Measurements from ENCODE around the gene FOXM1.

The FOXM1 gene

GRCh38 chr12:2860170-2860569 is 16.8 kb downstream of the FOXM1 start:
- DNase-seq, result no peak
- TF ChIP-seq GATA1 (IDR thresholded peaks at IDR 0.05; ENCODE audit: low read depth, low read length) (no peak), POLR2A (IDR thresholded peaks at IDR 0.05; ENCODE audit: low read length) (no peak)

GRCh38 chr12:2858944-2859421 is 18.0 kb downstream of the FOXM1 start:
- DNase-seq, result no peak
- no peak for TF ChIP-seq GATA1 (IDR thresholded peaks at IDR 0.05; ENCODE audit: low read depth, low read length)

- DNase-seq, result no peak
- TF ChIP-seq POLR2A (IDR thresholded peaks at IDR 0.05; ENCODE audit: low read length) (no peak), GATA1 (IDR thresholded peaks at IDR 0.05; ENCODE audit: low read depth, low read length) (no peak)
These were observed 18.6 kb downstream of the FOXM1 start for GRCh38 chr12:2858334-2858733.

- TF ChIP-seq POLR2A (IDR thresholded peaks at IDR 0.05; ENCODE audit: low read length) (peak; percentile 28), GATA1 (IDR thresholded peaks at IDR 0.05; ENCODE audit: low read depth, low read length) (no peak)
- DNase-seq, result no peak
These were observed 19.4 kb downstream of the FOXM1 start for GRCh38 chr12:2857576-2857975.

- TF ChIP-seq POLR2A (IDR thresholded peaks at IDR 0.05; ENCODE audit: low read length) (no peak), GATA1 (IDR thresholded peaks at IDR 0.05; ENCODE audit: low read depth, low read length) (no peak)
- no peak for DNase-seq
These were observed 19.9 kb downstream of the FOXM1 start, which contains the start of gene TEX52 for GRCh38 chr12:2857021-2857431. TSS of gene TEX52 (minus strand) at chr12:2857039. CDS start at chr12:2857026, 13 bp downstream.

- TF ChIP-seq GATA1 (IDR thresholded peaks at IDR 0.05; ENCODE audit: low read depth, low read length) (no peak), POLR2A (IDR thresholded peaks at IDR 0.05; ENCODE audit: low read length) (no peak)
- peak in 1 of 2 experiments; percentile 24 for DNase-seq
These were observed 20.9 kb downstream of the FOXM1 start for GRCh38 chr12:2856051-2856450.

GRCh38 chr12:2855546-2855945 is 21.4 kb downstream of the FOXM1 start:
- no peak for TF ChIP-seq GATA1 (IDR thresholded peaks at IDR 0.05; ENCODE audit: low read depth, low read length)
- DNase-seq, result no peak

- DNase-seq, result no peak
- TF ChIP-seq POLR2A (IDR thresholded peaks at IDR 0.05; ENCODE audit: low read length) (no peak), GATA1 (IDR thresholded peaks at IDR 0.05; ENCODE audit: low read depth, low read length) (no peak)
These were observed 22.1 kb downstream of the FOXM1 start for GRCh38 chr12:2854669-2855453.

GRCh38 chr12:2853626-2854025 is 23.3 kb downstream of the FOXM1 start:
- TF ChIP-seq POLR2A (IDR thresholded peaks at IDR 0.05; ENCODE audit: low read length) (no peak), GATA1 (IDR thresholded peaks at IDR 0.05; ENCODE audit: low read depth, low read length) (no peak)
- peak; percentile 58 to 79 for DNase-seq

GRCh38 chr12:2851931-2852330 is 25.0 kb downstream of the FOXM1 start:
- DNase-seq, result no peak
- no peak for TF ChIP-seq POLR2A (IDR thresholded peaks at IDR 0.05; ENCODE audit: low read length)

GRCh38 chr12:2845280-2845679 is 31.7 kb downstream of the FOXM1 start:
- TF ChIP-seq GATA1 (IDR thresholded peaks at IDR 0.05; ENCODE audit: low read depth, low read length) (no peak), POLR2A (IDR thresholded peaks at IDR 0.05; ENCODE audit: low read length) (no peak)
- DNase-seq, result no peak

- DNase-seq, result no peak
- TF ChIP-seq POLR2A (IDR thresholded peaks at IDR 0.05; ENCODE audit: low read length) (no peak), GATA1 (IDR thresholded peaks at IDR 0.05; ENCODE audit: low read depth, low read length) (no peak)
These were observed 32.2 kb downstream of the FOXM1 start for GRCh38 chr12:2844786-2845185.

- no peak for TF ChIP-seq POLR2A (IDR thresholded peaks at IDR 0.05; ENCODE audit: low read length)
- TF ChIP-seq GATA1 (IDR thresholded peaks at IDR 0.05; ENCODE audit: low read depth, low read length), result no peak
- no peak for DNase-seq
These were observed 34.0 kb downstream of the FOXM1 start for GRCh38 chr12:2842948-2843347.

GRCh38 chr12:2841056-2841650 is 35.8 kb downstream of the FOXM1 start:
- peak; percentile 55 to 80 for DNase-seq

GRCh38 chr12:2836574-2836973 is 40.4 kb downstream of the FOXM1 start:
- no peak for TF ChIP-seq GATA1 (IDR thresholded peaks at IDR 0.05; ENCODE audit: low read depth, low read length)
- TF ChIP-seq POLR2A (IDR thresholded peaks at IDR 0.05; ENCODE audit: low read length), result no peak
- DNase-seq, result no peak

More at GRCh38 chr12:2841056-2841650, 35.8 kb downstream of the FOXM1 start:
- TF ChIP-seq POLR2A (IDR thresholded peaks at IDR 0.05; ENCODE audit: low read length), result no peak
- TF ChIP-seq GATA1 (IDR thresholded peaks at IDR 0.05; ENCODE audit: low read depth, low read length), result no peak

Measured in erythroblast (primary cell).